SIG-M5 (cell line): ENCODE results near the gene CDKN1C.

Experiments
- DNase-seq: peaks from one replicate; lab custom pipeline; 2025; lab: John Stamatoyannopoulos, UW

The CDKN1C gene

DNA sequence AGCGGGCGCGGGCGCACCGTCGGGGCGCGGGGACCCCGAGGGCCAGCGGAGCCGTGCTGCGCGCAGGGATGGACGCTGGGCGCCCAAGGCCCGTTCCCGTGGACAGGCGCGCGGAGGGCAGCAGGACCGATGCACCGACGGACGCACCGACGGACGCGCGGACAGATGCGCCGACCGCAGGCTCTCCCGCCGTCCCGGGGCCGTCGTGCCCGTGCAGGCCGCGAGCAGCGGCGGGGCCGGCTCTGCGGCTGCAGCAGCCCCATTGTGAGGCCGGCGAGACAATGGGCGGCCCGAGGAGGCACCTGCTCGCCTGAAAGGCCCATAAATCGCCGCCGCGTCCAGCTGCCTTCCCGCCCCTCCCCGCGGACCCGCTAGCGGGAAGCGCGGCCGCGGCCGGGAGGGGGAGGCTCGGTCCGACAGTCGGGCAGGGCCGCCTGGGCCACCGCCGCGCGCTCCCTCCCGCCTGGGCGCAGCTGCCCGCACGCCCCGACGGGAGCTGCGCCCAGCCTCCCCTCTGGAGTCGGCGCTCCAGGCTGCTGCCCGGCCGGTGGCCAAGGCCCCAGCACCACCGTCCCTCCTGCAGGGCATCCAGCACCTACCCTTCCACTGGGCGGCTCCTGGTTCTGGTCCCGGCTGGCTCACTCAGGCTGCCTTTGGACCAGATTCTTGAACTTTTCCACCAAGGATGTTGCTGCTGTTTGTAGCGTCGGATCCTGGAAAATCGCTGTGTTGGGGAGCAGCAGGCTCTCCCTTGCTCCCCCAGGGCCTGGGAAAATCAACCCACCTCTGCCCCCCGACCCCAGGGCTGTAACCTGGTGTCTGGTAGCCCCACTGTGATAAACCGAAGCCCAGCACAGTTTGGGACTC, 15.8 kb downstream of the CDKN1C start:
- DNase-seq, result no peak

DNA sequence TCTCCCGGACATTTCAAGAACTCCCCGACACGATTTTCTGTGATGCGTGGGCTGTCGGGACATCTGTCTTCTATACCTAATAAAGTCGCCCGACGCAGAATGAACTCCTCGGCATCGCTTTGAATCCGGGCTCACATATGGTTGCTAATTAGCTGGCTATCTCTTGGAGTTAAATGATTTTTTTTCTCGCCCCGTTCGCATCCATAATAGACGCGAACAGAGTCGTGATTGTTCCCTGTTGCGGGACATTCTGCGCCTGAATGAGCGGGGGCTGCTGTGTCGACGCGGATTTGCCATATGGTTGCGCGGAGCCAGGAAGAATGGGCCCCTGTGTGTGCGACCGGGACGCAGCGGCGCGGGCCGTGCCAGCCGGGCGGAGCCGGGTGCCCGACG, 16.4 kb downstream of the CDKN1C start:
- no peak for DNase-seq

GRCh38 chr11:2868506-2869133, 17.0 kb downstream of the CDKN1C start:
- no peak for DNase-seq

GRCh38 chr11:2867722-2868505, 17.7 kb downstream of the CDKN1C start:
- no peak for DNase-seq

GRCh38 chr11:2867142-2867541, 18.4 kb downstream of the CDKN1C start:
- no peak for DNase-seq

DNA sequence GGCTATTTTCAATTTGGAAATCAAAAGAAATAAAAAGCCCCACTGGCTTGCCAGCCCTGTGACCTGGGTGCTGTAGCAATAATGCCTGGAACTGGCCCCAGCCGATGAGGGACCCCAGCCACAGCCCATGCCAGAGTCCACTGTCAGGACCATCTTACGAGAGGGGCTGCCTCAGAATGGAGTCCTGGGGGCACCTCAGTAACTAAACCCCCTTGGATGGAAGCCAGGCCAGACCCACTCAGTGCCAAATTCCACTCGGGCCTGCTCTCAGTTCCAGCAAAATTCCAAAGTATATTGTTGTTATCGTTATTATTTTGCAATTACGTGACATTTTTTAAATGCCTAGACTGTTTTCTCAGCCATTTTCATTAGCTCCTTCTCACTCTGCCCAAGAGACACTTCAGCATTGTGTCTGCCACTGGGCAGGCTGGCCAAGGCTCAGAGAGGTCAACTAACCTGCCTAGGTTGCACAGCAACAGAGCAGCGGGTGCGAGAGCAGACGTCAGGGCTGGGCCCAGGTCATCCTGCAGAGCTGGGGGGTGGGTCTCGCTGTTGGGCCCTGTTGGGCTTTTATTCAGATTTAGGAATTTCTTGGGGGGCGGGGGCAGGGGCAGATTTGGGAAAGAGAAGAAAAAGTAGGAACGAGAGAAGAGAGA, 19.5 kb downstream of the CDKN1C start:
- no peak for DNase-seq

- DNase-seq, result no peak
Measured at GRCh38 chr11:2864901-2865300, 20.7 kb downstream of the CDKN1C start.

- DNase-seq, result no peak
Measured at GRCh38 chr11:2863276-2863618, 22.3 kb downstream of the CDKN1C start.

DNA sequence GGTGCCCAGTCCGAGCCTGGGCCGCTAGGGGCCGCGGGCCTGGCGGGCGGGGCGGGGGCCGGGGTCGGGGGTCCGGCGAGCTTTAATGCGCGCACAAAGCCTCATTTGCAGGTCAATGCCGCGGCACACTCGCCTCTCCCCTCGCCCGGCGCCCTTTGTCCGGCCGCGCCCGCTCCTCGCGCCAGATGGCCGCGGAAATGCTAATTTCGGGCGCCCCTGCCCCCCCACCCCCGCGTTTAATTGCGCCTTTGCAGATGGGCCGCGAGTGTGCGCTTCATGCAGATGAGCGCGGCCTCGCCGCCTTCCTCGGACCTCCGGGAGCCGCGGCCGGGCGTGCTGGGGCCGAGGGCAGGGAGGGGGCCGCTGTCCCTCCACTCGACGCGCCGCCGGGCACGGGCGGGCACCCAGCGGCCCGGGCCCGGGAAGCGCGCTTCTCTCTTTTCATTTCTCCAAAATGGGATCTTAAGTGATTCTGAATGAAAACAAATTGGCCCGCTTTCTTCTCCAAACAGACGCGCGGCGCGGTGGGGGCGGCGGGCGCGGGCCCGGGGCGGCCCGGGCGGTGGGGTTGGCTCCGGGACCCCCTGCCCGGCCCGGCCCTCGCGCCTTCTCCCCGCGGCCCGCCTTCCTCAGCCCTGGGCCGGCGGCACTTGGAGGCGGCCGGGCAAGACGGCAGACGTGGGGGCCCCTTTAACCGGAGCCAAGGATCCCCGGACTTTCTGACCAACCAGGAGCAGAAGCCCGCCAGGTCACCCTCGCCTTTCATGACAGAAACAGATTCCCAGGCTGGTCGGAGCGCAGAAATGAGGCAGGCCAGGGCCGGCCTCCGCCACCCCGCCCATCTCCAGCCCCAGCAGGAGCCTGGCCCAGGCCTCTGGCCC, 22.9 kb downstream of the CDKN1C start:
- no peak for DNase-seq

- DNase-seq, result no peak
Measured at GRCh38 chr11:2860636-2861035, 24.9 kb downstream of the CDKN1C start.

DNA sequence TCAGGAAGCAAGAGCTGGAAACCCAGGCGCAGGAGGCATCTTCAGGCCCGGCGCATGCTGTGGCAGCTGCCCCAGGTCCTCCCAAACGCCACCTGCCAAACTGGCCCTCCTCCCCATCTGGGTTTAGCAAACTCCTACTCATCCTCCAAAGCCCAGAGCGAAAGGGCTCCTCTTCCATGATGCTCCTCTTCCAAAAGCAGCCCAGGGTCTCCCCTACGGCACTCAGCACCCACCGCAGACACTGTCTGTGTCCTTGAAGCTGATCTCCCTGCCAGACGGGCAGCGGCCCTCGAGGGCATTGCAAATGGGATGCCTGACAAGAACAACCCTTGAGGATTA, 25.9 kb downstream of the CDKN1C start:
- no peak for DNase-seq

DNA sequence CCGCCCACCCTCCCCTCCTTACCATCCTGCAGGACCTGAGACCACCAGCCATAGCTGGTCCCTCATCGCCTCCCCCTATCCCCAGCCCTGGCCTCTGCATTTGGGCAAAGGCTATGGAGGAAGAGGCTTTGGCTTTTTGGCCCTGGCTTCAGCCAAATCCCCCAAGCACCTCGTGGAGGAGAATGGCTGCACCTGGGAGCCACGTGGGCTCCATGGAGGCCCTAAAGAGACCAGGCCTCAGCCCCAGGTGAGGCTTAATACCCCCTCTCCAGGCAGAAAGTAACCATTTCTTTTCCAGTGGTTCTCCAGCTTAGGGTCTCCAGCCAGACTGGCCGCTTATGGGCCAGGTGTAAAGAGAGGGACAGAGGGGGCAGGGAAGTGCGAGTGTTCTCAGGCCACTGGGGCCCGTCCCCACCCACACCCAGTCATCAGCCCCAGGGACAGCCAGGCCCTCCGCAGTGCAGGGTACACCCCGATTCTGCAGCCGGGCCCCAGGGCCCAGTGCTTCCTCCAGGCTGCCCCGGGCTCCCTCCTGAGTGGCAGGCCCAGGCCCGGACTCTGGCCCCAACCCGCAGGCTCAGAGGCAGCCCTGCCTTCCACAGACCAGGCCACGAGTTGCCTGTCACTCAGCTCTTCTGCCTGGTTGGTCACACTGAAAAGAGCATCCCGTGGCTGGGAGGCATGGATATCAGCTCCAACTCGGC, 26.4 kb downstream of the CDKN1C start:
- no peak for DNase-seq

DNA sequence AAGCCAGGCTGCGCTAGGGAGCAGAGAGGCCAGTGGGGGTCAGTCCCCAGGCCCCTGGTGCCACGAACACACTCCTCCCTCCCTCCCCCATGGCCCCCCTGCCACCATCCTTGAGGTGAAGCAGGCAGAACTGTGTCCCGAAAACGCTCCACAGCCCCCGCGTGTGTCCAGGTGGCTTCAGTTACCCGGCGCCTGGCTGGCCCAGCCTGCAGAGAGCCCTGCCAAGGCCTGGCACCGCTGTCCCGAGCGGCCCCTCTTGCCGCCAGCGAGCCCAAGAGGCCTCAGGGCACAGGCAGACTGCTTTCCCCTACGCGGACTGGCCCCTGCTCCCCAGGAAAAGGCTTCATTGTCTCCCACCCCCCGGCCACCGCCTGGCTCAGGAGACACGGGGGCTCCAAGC, 27.7 kb downstream of the CDKN1C start:
- DNase-seq, result no peak

GRCh38 chr11:2857276-2857675, 28.3 kb downstream of the CDKN1C start:
- no peak for DNase-seq

- DNase-seq, result no peak
Measured at GRCh38 chr11:2855162-2855561, 30.4 kb downstream of the CDKN1C start.

DNA sequence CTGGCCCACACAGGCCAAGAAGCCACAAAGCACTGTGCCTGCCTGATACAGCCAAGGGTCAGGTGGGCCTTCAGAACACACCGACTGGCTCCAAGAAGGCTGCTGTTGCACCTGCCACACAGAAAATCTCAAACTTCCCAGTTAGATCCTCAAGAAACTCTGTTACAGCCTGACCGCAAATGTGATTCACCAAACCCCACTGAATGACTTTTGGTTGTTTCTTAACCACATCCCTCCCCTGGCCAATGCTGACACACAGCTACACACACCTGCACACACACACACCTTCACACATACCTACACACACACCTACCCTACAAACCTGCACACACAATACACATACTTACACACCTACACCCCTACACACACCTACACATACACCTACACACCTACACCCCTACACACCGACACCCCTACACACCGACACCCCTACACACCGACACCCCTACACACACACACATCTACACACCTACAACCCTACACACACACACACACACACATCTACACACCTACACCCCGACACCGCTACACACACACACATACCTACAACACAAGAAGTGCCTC, 31.5 kb downstream of the CDKN1C start:
- DNase-seq, result no peak

DNA sequence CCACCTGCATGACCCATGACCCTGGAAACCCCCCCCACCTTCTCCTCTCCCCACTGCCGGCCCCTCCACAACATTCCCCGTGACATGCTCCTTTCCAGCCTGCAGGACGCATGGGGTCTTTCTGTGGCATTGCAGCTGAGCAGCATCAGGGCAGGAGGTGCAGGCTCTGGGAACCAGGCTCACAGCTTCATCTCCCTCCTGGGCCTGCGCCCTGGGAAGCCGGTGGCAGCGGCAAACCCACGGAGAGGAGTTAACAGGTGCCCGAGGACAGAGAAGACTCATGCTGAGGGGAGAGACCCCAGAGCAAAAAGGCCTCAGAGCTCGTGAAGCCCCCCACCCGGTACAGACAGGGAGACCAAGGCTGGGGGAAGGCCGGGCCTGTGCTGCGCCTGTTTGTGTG, 32.2 kb downstream of the CDKN1C start:
- DNase-seq, result no peak

- DNase-seq, result no peak
Measured at GRCh38 chr11:2849994-2850770, 35.4 kb downstream of the CDKN1C start.

DNA sequence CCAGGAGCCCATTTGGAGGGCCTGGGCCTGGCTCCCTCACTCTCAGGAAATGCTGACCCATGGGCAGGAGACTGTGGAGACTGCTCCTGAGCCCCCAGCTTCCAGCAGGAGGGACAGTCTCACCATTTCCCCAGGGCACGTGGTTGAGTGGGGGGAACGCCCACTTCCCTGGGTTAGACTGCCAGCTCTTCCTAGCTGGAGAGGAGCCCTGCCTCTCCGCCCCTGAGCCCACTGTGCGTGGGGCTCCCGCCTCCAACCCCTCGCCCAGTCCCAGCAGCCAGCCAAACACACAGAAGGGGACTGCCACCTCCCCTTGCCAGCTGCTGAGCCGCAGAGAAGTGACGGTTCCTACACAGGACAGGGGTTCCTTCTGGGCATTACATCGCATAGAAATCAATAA, 37.1 kb downstream of the CDKN1C start:
- no peak for DNase-seq

GRCh38 chr11:2847561-2847960, 38.0 kb downstream of the CDKN1C start:
- no peak for DNase-seq
